NT2/D1 (cell line): ENCODE results near the gene ACSS3.

Experiments used
- SUZ12 ChIP-seq: IDR thresholded peaks from 2 replicates; pipeline ENCODE4 v1.6.1; 2011; ENCODE audit not compliant: insufficient read length, insufficient read depth; ENCODE audit errors: extremely low read depth
- ZNF274 ChIP-seq: IDR thresholded peaks from 2 replicates; pipeline ENCODE4 v1.6.1; 2011; ENCODE audit warnings: mild to moderate bottlenecking, low read depth, low read length

- TF ChIP-seq ZNF274 (no peak), SUZ12 (no peak)
Measured at GRCh38 chr12:81294325-81295190, 216.7 kb downstream of the ACSS3 start.
